ENCODE results near the gene CRYM.
"Not testable (repeated sequence)": the region's sequence is repeated elsewhere in the genome, so short reads cannot be mapped to it uniquely, and the experiment has no call there.

Gene CRYM

GRCh38 chr16:21302898-21303528, 24.9 kb upstream of the CRYM start:
- TF ChIP-seq CTCF (IDR thresholded peaks at IDR 0.05; ENCODE audit: extremely low read depth, missing control alignments) = no peak
- DNase-seq (ENCODE audit: low spot score) = no peak

- no peak for TF ChIP-seq CTCF (IDR thresholded peaks at IDR 0.05; ENCODE audit: extremely low read depth, missing control alignments)
- no peak for DNase-seq (ENCODE audit: low spot score)
Observed at GRCh38 chr16:21302454-21302853, 24.4 kb upstream of the CRYM start.

GRCh38 chr16:21301895-21302291, 23.8 kb upstream of the CRYM start:
- no peak for TF ChIP-seq CTCF (IDR thresholded peaks at IDR 0.05; ENCODE audit: extremely low read depth, missing control alignments)
- no peak for DNase-seq (ENCODE audit: low spot score)

- peak; percentile 89 for DNase-seq (ENCODE audit: low spot score)
- TF ChIP-seq CTCF (IDR thresholded peaks at IDR 0.05; ENCODE audit: extremely low read depth, missing control alignments) = peak; percentile 19
Observed at GRCh38 chr16:21301168-21301894, 23.2 kb upstream of the CRYM start.

- TF ChIP-seq CTCF (IDR thresholded peaks at IDR 0.05; ENCODE audit: extremely low read depth, missing control alignments) = peak; percentile 71
- peak; percentile 87 for DNase-seq (ENCODE audit: low spot score)
Observed at GRCh38 chr16:21300309-21301167, 22.4 kb upstream of the CRYM start.

GRCh38 chr16:21289789-21290188, 11.7 kb upstream of the CRYM start:
- not testable (repeated sequence) for DNase-seq (ENCODE audit: low spot score)

- DNase-seq (ENCODE audit: low spot score) = no peak
- no peak for TF ChIP-seq CTCF (IDR thresholded peaks at IDR 0.05; ENCODE audit: extremely low read depth, missing control alignments)
Observed at GRCh38 chr16:21285314-21285713, 7.2 kb upstream of the CRYM start.

All from GM20000 (cell line).